HepG2 (cell line): ENCODE measurements around the gene CPED1.

ENCODE experiments used
- CTCF ChIP-seq: sonication (generic); formaldehyde crosslinking; IDR thresholded peaks from 2 replicates; pipeline ENCODE4 v1.5.0; 2020; ENCODE audit warnings: mild to moderate bottlenecking, missing genetic modification reagents, moderate library complexity
- ELF4 ChIP-seq: sonication (generic); formaldehyde crosslinking; IDR thresholded peaks from 2 replicates; pipeline ENCODE4 v1.5.0; 2020; ENCODE audit warnings: missing genetic modification reagents, mild to moderate bottlenecking, moderate library complexity, borderline replicate concordance
- HNRNPL ChIP-seq: fragments of 200-400 bp; formaldehyde crosslinking; IDR thresholded peaks from 2 replicates; pipeline ENCODE4 v1.6.1; 2017; ENCODE audit warnings: mild to moderate bottlenecking, low read depth, low read length
- RBM22 ChIP-seq: fragments of 200-400 bp; formaldehyde crosslinking; optimal IDR thresholded peaks from 2 replicates; pipeline ENCODE3; 2017; ENCODE audit warnings: mild to moderate bottlenecking, low read length, moderate library complexity
- TARDBP ChIP-seq: sonication (generic); formaldehyde crosslinking; IDR thresholded peaks from 2 replicates; pipeline ENCODE4 v1.8.0; 2022; ENCODE audit warnings: mild to moderate bottlenecking, missing genetic modification reagents
- ZNF550 ChIP-seq: sonication (generic); formaldehyde crosslinking; IDR thresholded peaks from 2 replicates; pipeline ENCODE4 v1.4.0; 2020; ENCODE audit warnings: mild to moderate bottlenecking, missing genetic modification reagents, borderline replicate concordance

GRCh38 chr7:121001234-121001906 is 12.9 kb downstream of the CPED1 start:
- TF ChIP-seq RBM22 (no peak), ELF4 (no peak), CTCF (no peak), HNRNPL (no peak), TARDBP (CRISPR knock-in tag) (no peak), ZNF550 (CRISPR knock-in tag) (no peak)
